GM12872 (cell line): ENCODE measurements around the gene BUD31.

ENCODE experiments used
- CTCF ChIP-seq: IDR thresholded peaks from 3 replicates; pipeline ENCODE4 v1.5.1; 2011; ENCODE audit warnings: low read depth, mild to moderate bottlenecking, low read length, moderate library complexity; ENCODE audit not compliant: insufficient read depth

BUD31 gene

GRCh38 chr7:99392046-99392445 lies 16.7 kb upstream of the BUD31 start:
- no peak for TF ChIP-seq CTCF

GRCh38 chr7:99392659-99393354 lies 16.0 kb upstream of the BUD31 start:
- TF ChIP-seq CTCF, result no peak

GRCh38 chr7:99393355-99394187 lies 15.2 kb upstream of the BUD31 start:
- no peak for TF ChIP-seq CTCF

GRCh38 chr7:99394188-99394502 lies 14.6 kb upstream of the BUD31 start:
- no peak for TF ChIP-seq CTCF

GRCh38 chr7:99395616-99396327 lies 13.0 kb upstream of the BUD31 start:
- TF ChIP-seq CTCF, result no peak

GRCh38 chr7:99396418-99397296 lies 12.1 kb upstream of the BUD31 start:
- TF ChIP-seq CTCF, result no peak
